Measurements from ENCODE around the gene TIMM22. TPM values are rescaled to one million over a fixed set of nuclear protein-coding genes. Genes with fewer than 3 reads are reported as not detected.
"Not testable (repeated sequence)": the region's sequence is repeated elsewhere in the genome, so short reads cannot be mapped to it uniquely, and the experiment has no call there.

The TIMM22 gene
- total RNA-seq, 4 donors from 2014 or later, result 14.4 to 16.1 (median 15.3) TPM

DNA sequence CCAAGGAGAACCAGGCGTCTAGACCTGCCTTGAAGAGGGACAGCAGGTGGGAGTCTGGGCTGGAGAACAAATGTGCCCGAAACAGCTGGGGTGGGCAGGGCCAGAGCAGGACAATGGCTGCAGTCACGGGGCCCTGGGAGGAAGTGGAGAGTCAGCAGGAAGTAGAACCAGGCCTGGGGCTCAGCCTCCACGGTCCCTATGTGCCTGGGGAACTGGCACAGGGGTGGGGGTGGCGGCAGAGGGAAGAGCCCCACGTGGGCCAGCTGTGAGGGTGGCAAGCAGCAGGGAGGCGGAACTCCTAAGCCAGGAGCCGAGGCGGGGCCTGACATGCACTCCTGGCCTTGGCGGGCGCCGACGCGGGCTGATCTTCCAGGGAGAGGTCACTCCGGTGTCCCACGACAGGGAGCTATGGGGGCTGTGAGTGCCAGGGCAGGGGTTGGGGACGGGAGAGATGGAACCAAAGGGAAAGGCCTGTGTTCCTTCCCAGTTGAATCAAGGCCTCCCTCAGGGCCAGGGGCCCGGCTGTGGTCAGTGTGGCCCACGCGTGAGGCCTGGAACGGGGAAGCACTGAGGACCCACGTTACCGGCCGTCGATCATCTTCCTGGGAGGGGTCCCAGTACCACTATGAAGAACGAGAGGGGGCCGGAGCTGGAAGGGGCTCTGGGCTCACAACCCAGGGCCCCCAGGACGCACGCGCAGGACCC is 42.7 kb downstream of the TIMM22 start:
- Histone ChIP-seq H3K4me3 (peak overlapping the region in 3 of 4 donors; percentile 20 to 34 (median 29)), H3K4me1 (peaks cover 13 to 32% of the 10 kb centered on the region in 2 donors), H3K36me3 (no peaks in the 10 kb centered on the region), H3K27me3 (no peaks in the 10 kb centered on the region), H3K9me3 (no peaks in the 10 kb centered on the region), H3K27ac (peak overlapping the region; percentile 67 to 80 (median 76))
- in situ Hi-C loops (cut with MboI; ENCODE audit: low sequenced_read_pairs in 4 of 4), result no loop called here
- peak; percentile 45 to 51 for ATAC-seq
- TF ChIP-seq, protein P1, sequence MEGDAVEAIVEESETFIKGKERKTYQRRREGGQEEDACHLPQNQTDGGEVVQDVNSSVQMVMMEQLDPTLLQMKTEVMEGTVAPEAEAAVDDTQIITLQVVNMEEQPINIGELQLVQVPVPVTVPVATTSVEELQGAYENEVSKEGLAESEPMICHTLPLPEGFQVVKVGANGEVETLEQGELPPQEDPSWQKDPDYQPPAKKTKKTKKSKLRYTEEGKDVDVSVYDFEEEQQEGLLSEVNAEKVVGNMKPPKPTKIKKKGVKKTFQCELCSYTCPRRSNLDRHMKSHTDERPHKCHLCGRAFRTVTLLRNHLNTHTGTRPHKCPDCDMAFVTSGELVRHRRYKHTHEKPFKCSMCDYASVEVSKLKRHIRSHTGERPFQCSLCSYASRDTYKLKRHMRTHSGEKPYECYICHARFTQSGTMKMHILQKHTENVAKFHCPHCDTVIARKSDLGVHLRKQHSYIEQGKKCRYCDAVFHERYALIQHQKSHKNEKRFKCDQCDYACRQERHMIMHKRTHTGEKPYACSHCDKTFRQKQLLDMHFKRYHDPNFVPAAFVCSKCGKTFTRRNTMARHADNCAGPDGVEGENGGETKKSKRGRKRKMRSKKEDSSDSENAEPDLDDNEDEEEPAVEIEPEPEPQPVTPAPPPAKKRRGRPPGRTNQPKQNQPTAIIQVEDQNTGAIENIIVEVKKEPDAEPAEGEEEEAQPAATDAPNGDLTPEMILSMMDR (IDR thresholded peaks at IDR 0.05 in 4 of 5, conservative IDR thresholded peaks at IDR 0.05 in 1 of 5), result no peak
- TF ChIP-seq POLR2A (IDR thresholded peaks at IDR 0.05), result peak; percentile 18 to 20
- DNase-seq, result peak; percentile 64 to 67
- intact Hi-C loops (cut with DNase I; ENCODE audit: low total_unique reads), result loop anchor here (5.0 kb wide), 1 partner anchor 37 kb away; no protein-coding TSS in a partner anchor

DNA sequence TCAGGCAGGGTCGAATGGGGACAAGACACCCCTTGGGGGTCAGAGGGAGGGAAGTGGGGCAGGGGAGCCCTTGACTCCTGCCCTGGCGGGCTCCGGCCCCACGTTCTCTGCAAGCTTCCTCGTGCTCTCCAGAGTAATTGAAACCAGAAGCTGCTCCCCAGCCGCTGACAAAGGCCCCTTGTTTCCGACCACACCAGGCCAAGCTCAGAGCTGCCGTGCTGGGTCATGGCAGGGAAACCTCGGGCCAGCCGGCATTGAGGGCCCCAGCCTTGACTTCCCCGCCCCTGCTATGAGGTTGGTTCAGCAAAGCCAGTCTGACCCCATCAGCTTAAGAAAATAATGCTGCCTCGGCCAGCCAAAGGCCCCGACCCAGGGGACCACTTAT is 43.3 kb downstream of the TIMM22 start:
- Histone ChIP-seq H3K36me3 (no peaks in the 10 kb centered on the region), H3K4me3 (peak overlapping the region in 3 of 4 donors; percentile 20 to 34 (median 29)), H3K4me1 (peaks cover 13 to 34% of the 10 kb centered on the region in 2 donors), H3K9me3 (no peaks in the 10 kb centered on the region), H3K27me3 (no peaks in the 10 kb centered on the region), H3K27ac (peak overlapping the region; percentile 67 to 80 (median 76))
- no peak for TF ChIP-seq POLR2A (IDR thresholded peaks at IDR 0.05)
- in situ Hi-C loops (cut with MboI; ENCODE audit: low sequenced_read_pairs in 4 of 4), result no loop called here
- ATAC-seq (no peak), DNase-seq (no peak)
- intact Hi-C loops (cut with DNase I; ENCODE audit: low total_unique reads), result no loop called here

DNA sequence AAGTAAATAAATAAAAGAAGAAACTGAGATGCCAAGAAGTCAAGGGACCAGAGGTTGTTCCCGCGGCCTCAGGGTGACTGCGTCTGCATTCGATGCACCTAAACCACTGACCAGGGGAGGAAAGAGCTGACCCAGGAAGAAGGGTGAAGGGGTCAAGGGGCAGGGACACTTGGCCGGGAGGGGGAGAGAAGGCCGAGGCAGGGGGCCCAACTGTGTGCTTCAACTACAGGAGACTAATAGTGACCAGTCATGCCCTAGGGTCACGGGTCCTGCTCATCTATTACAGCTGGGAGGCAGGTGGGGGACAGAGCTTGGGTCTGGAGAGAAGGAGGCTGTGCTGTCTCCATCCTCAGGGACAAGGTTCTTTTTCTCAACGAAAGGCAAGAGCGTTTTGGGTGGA is 44.8 kb downstream of the TIMM22 start:
- no peak for TF ChIP-seq POLR2A (IDR thresholded peaks at IDR 0.05)
- TF ChIP-seq, protein P1 (IDR thresholded peaks at IDR 0.05 in 4 of 5, conservative IDR thresholded peaks at IDR 0.05 in 1 of 5), result no peak
- Histone ChIP-seq H3K9me3 (no peaks in the 10 kb centered on the region), H3K4me3 (no peak overlapping the region), H3K27ac (no peak overlapping the region), H3K4me1 (peaks cover 13 to 32% of the 10 kb centered on the region in 2 donors), H3K27me3 (no peaks in the 10 kb centered on the region), H3K36me3 (no peaks in the 10 kb centered on the region)
- intact Hi-C loops (cut with DNase I; ENCODE audit: low total_unique reads), result no loop called here
- in situ Hi-C loops (cut with MboI; ENCODE audit: low sequenced_read_pairs in 4 of 4), result no loop called here
- ATAC-seq (no peak), DNase-seq (no peak)

DNA sequence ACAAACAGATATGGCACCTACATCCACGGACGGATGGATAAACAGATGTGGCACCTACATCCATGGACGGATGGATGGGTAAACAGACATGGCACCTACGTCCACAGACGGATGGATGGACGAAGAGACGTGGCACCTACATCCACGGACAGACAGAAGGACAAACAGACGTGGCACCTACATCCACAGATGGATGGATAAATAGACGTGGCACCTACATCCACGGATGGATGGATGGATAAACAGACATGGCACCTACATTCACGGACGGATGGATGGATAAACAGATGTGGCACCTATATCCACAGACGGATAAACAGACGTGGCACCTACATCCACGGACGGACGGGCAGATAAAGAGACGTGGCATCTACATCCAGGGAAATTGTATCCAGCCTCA is 45.6 kb downstream of the TIMM22 start:
- Histone ChIP-seq H3K27ac (no peak overlapping the region), H3K36me3 (no peaks in the 10 kb centered on the region), H3K4me1 (peaks cover 13 to 32% of the 10 kb centered on the region in 2 donors), H3K4me3 (no peak overlapping the region), H3K9me3 (no peaks in the 10 kb centered on the region), H3K27me3 (no peaks in the 10 kb centered on the region)
- DNase-seq (no peak), ATAC-seq (no peak)
- in situ Hi-C loops (cut with MboI; ENCODE audit: low sequenced_read_pairs in 4 of 4), result no loop called here
- TF ChIP-seq, protein P1 (IDR thresholded peaks at IDR 0.05 in 4 of 5, conservative IDR thresholded peaks at IDR 0.05 in 1 of 5), result no peak
- TF ChIP-seq POLR2A (IDR thresholded peaks at IDR 0.05), result no peak
- intact Hi-C loops (cut with DNase I; ENCODE audit: low total_unique reads), result no loop called here

DNA sequence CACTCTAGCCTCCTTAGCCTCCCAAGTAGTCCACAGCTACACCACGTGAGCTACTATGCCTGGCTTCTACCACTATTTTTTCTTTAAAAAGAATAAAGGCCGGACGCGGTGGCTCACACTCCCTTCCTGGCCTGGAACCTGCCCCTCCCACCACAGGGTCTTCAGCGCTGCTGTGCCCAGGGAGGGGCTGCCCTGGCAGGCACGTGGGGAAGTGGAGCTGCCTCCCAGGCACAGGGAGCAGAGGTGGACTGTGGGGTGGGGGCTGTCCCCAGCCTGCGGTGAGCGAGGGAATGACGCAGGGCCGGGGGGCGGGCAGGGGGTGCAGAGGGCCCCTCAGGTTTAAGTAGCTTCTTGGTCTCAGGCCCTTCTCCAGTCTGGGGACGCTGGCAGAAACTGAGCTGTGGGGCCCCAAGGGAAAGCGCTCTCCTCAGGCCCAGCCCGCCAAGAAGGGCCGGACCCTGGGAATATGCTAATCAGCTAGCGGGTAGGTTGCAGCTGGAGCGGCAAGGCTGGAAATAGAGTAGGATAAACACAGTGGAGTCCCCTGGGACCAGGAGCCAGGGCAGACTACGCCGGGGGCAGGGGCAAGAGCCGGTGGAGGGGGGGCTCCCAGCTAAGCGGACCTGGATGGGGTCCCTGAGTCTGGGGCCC is 46.8 kb downstream of the TIMM22 start:
- H3K27ac ChIP-seq, result peak overlapping the region; percentile 60 to 78 (median 67)
- intact Hi-C loops (cut with DNase I; ENCODE audit: low total_unique reads), result no loop called here
- H3K27me3 ChIP-seq, result no peaks in the 10 kb centered on the region
- DNase-seq (peak in 1 of 2 donors; percentile 34), ATAC-seq (peak; percentile 35 to 68)
- H3K36me3 ChIP-seq, result no peaks in the 10 kb centered on the region
- in situ Hi-C loops (cut with MboI; ENCODE audit: low sequenced_read_pairs in 4 of 4), result no loop called here
- H3K9me3 ChIP-seq, result no peaks in the 10 kb centered on the region
- H3K4me3 ChIP-seq, result peak overlapping the region in 3 of 4 donors; percentile 32 to 38 (median 33)
- TF ChIP-seq, protein P1 (IDR thresholded peaks at IDR 0.05 in 4 of 5, conservative IDR thresholded peaks at IDR 0.05 in 1 of 5), result no peak
- no peak for TF ChIP-seq POLR2A (IDR thresholded peaks at IDR 0.05)
- H3K4me1 ChIP-seq, result peaks cover 13 to 32% of the 10 kb centered on the region in 2 donors

DNA sequence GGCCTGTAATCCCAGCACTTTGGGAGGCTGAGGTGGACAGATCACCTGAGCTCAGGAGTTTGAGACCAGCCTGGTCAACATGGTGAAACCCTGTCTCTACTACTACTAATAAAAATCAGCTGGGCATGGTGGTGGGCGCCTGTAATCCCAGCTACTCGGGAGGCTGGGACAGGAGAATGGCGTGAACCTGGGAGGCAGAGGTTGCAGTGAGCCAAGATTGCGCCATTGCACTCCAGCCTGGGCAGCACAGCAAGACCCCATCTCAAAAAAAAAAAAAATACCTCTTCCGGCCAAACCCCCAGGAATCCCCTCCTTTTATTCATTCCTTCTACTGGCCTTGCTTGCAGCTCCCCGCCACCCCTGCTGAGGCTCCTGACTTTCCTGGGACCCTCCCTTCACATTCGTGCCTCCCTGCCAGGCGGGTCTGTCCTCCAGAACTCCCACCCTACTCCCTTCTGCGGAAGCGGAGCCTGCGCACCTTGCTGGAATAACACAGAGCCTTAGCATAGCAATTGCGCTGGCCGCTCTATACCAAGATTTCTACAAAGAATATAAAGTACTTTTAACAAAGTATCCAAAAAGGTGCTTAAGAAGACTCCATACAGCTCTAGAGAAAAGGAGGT is 47.6 kb downstream of the TIMM22 start:
- Histone ChIP-seq H3K4me1 (peaks cover 8 to 26% of the 10 kb centered on the region in 2 donors), H3K27ac (peak overlapping the region; percentile 60 to 78 (median 67)), H3K4me3 (peak overlapping the region in 1 of 4 donors; percentile 33)
- H3K27me3 ChIP-seq; H3K36me3 ChIP-seq; intact Hi-C loops (cut with DNase I; ENCODE audit: low total_unique reads); ATAC-seq; DNase-seq; in situ Hi-C loops (cut with MboI; ENCODE audit: low sequenced_read_pairs in 4 of 4); H3K9me3 ChIP-seq: not testable (repeated sequence)

Data from gastrocnemius medialis (tissue), 4 donors.